ENCODE measurements around the gene MTERF4. TPM values are rescaled to one million over a fixed set of nuclear protein-coding genes. Genes with fewer than 3 reads are reported as not detected.

Gene MTERF4
- total RNA-seq, 1 donor from 2014 or later: 25.3 TPM

Small RNA genes within 50 kb of the gene (small RNA-seq; reads per million reads assigned to genes)
- not detected for gene AC005237.2 (ENCODE audit: low replicate concordance)

Other genes starting within 250 kb of the MTERF4 start
- gene AGXT, start 233.5 kb downstream of the MTERF4 start, total RNA-seq: not detected
- not detected for gene MAB21L4, start 206.1 kb downstream of the MTERF4 start, total RNA-seq
- gene CROCC2, start 196.0 kb downstream of the MTERF4 start, total RNA-seq: not detected
- 3.2 TPM for gene SNED1, start 103.7 kb downstream of the MTERF4 start, total RNA-seq
- 13.8 TPM for gene PASK, start 47.2 kb upstream of the MTERF4 start, total RNA-seq
- gene PPP1R7, start 48.2 kb upstream of the MTERF4 start, total RNA-seq: 27.0 TPM
- gene ANO7, start 86.4 kb upstream of the MTERF4 start, total RNA-seq: 0.25 TPM
- gene HDLBP, start 213.4 kb upstream of the MTERF4 start, total RNA-seq: 122 TPM
- gene SEPTIN2, start 213.6 kb upstream of the MTERF4 start, total RNA-seq: 202 TPM